HFF-Myc (cell line): Measurements from ENCODE around the gene SRSF1.

Experiments
- DNase-seq: peaks from one replicate; pipeline ENCODE4 v3.0.0-alpha.2; 2011; ENCODE audit warnings: low read depth; ENCODE audit errors: extremely low read depth
- H3K4me3 ChIP-seq: replicated peaks from 2 replicates; pipeline ENCODE4 v1.5.1; 2011; ENCODE audit warnings: low read depth, mild to moderate bottlenecking, control low read depth, low read length
- CTCF ChIP-seq: IDR thresholded peaks from 2 replicates; pipeline ENCODE4 v1.5.1; 2012; ENCODE audit warnings: mild to moderate bottlenecking, low read depth, low read length, control low read depth; ENCODE audit errors: missing control alignments

Gene SRSF1

GRCh38 chr17:58019039-58019438 lies 12.0 kb upstream of the SRSF1 start:
- H3K4me3 ChIP-seq: no peak overlapping the region
- DNase-seq: no peak
- TF ChIP-seq CTCF: no peak

- no peak for TF ChIP-seq CTCF
- H3K4me3 ChIP-seq: no peak overlapping the region
- no peak for DNase-seq
Measured at GRCh38 chr17:58010067-58010799, 3.2 kb upstream of the SRSF1 start.

GRCh38 chr17:58007781-58008706 lies 998 bp upstream of the SRSF1 start:
- TF ChIP-seq CTCF: no peak
- H3K4me3 ChIP-seq: peak overlapping the region; percentile 99
- DNase-seq: no peak

- no peak for DNase-seq
- TF ChIP-seq CTCF: no peak
- H3K4me3 ChIP-seq: peak overlapping the region; percentile 99
Measured at GRCh38 chr17:58006560-58006923, 504 bp downstream of the SRSF1 start.

GRCh38 chr17:58005728-58006559 lies 1.1 kb downstream of the SRSF1 start:
- peak overlapping the region; percentile 99 for H3K4me3 ChIP-seq
- DNase-seq: no peak
- no peak for TF ChIP-seq CTCF

GRCh38 chr17:58005031-58005727 lies 1.9 kb downstream of the SRSF1 start:
- peak overlapping the region; percentile 99 for H3K4me3 ChIP-seq
- no peak for TF ChIP-seq CTCF
- no peak for DNase-seq
